GM11168 (cell line): ENCODE data around the gene LIM2.
"Not testable (repeated sequence)": the region's sequence is repeated elsewhere in the genome, so short reads cannot be mapped to it uniquely, and the experiment has no call there.

ENCODE experiments used
- in situ Hi-C: fragments of 300-500 bp; cut with MboI; formaldehyde crosslinking; loops from one replicate; pipeline ENCODE4 v1.12.0; 2022; ENCODE audit warnings: low sequenced_read_pairs; ENCODE audit not compliant: unreplicated experiment

The LIM2 gene, protein sequence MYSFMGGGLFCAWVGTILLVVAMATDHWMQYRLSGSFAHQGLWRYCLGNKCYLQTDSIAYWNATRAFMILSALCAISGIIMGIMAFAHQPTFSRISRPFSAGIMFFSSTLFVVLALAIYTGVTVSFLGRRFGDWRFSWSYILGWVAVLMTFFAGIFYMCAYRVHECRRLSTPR

DNA sequence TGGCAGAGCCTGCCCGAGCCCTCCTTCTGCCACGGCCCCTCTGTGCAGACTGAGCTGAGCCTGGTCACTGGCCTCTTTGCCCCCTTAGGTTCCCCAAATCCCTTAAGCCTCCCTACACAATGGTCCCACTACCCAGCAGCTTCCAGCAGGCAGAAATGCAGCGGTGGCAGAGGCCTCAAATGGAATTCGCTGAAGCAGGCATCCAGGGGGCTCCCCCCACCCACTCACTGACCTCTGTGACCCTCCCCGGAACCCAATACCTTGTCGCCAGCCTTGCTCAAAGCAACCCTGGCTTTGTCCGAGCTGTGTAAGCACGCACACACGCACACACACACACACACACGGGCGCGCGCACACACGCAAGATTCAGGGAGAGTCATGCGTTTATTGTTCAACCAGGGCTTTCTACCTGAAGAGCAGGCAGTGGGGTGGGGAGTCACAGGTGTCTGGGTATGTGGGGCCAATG lies at the start of gene LIM2:
Gene LIM2, minus strand, starts transcription at position 51 of the 466 bp plus-strand sequence. CDS start 531 bp downstream, outside the sequence.
- in situ Hi-C loops, result no loop called here

GRCh38 chr19:51434456-51434855 lies 46.7 kb upstream of the LIM2 start:
- in situ Hi-C loops, result no loop called here

- in situ Hi-C loops, result no loop called here
These were observed 45.3 kb upstream of the LIM2 start for GRCh38 chr19:51433043-51433442.

- in situ Hi-C loops, result no loop called here
These were observed 43.4 kb upstream of the LIM2 start for GRCh38 chr19:51431124-51431523.

GRCh38 chr19:51430221-51430620 lies 42.4 kb upstream of the LIM2 start:
- in situ Hi-C loops, result no loop called here

DNA sequence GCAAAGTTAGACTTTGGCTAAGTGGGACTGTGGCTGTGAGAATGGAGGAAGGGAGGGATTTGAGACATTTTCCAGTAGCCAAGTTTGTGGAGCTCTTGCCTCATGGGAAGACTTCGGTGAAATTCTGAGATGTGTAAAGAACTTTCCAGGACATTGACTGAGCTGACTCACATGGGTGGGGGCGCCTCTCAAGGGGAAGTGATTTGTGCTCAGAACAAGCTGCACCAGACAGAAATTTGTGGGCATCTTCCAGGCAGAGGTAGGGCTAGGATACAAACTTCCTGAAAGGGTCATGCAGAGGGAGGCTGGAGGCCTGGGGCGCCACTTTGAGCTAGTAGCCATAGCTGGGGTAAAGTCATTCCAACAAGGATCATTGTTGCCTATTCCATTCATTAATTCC lies 39.4 kb upstream of the LIM2 start:
- in situ Hi-C loops, result no loop called here

- in situ Hi-C loops, result no loop called here
These were observed 34.3 kb upstream of the LIM2 start for GRCh38 chr19:51422053-51422448.

- in situ Hi-C loops, result no loop called here
These were observed 33.7 kb upstream of the LIM2 start for GRCh38 chr19:51421229-51422052.

- in situ Hi-C loops, result not testable (repeated sequence)
These were observed 32.7 kb upstream of the LIM2 start for GRCh38 chr19:51420511-51420910.

- in situ Hi-C loops, result no loop called here
These were observed 30.9 kb upstream of the LIM2 start for GRCh38 chr19:51418707-51419106.

GRCh38 chr19:51417810-51418157 lies 30.0 kb upstream of the LIM2 start:
- in situ Hi-C loops, result no loop called here

DNA sequence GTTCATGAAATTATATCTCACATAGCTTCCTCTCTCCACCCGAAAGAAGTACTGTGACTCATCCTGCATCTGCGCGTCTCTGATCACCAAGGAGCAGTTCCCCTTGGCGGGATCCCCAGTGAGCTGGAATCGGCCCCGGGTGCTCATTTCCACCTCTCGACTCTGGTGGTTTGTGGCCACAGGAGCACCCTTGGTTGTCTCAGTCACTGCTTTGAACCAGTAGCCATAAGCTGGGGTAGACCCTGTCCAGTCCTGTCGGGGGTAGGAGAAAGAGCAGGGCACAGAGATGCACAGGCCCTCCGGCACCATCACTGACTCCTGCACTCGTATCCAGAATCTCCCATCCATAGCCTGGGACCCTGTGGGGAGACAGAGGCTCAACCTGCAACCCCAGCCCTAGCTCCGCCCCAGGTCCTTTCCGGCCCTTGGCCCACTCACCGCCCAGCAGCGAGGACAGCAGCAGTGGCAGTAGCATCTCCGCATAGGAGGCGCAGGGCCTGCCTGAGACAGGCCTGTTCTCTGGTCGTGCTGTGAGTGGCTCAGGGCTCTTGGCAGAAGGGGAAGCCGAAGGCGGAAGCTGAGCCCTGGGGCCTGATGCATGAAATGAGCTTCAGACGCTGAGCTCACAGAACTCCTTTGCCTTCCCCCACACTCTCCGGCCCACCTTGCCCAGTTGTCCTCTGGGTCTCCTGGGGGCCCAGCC lies 29.5 kb upstream of the LIM2 start, which contains the start of gene SIGLEC10:
Gene SIGLEC10, minus strand, starts transcription at position 536 of the 703 bp plus-strand sequence. Its CDS starts 61 bp downstream, at position 475.
- in situ Hi-C loops, result no loop called here

DNA sequence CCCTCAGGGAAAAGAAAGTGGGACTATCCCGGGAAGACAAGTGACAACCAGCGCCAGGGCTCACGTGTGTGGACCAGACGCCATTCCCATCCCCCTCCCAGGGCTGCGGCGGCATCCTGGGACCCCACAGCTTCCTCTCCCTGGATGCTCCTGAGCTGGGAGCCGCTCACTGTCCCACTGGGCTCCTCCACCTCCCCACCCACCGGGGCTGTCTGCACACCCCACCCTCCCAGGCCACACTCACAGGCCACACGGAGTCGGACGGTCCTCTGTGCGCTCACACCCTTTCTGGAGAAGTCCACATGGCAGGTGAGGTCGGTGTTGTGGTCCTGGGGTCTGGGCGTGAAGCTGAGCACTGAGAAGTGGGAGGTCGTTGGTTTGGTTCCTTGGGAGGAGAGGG lies 28.6 kb upstream of the LIM2 start:
- in situ Hi-C loops, result not testable (repeated sequence)

- in situ Hi-C loops, result no loop called here
These were observed 27.4 kb upstream of the LIM2 start for GRCh38 chr19:51415187-51415586.

- in situ Hi-C loops, result no loop called here
These were observed 23.4 kb upstream of the LIM2 start for GRCh38 chr19:51410950-51411748.

DNA sequence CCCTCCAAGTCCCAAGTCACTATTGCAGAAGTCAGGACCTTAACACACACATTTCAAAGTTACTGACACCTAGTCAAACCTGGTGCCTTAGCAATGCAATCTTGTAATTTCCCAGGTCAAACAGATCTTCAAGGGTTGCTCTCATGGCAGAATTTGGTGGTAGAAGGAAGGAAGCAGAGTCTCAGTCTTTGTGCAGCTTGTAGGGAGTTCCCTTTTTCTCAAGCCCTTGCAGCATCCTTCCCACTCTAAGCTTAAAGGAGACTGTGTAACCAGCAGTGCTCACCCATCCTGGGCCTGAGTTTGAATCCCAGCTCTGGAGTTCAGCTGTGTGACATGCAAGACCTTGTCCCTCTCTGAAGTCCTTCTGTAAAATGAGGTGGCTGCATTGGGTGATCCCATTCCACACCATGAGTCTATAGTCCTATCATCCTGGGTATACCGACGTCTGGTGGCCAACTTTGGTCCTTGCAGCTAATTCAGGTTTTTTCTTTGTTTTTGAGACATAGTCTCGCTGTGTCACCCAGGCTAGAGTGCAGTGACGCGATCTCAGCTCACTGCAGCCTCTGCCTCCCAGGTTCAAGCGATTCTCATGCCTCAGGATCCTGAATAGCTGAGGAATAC lies 19.8 kb upstream of the LIM2 start:
- in situ Hi-C loops, result no loop called here

DNA sequence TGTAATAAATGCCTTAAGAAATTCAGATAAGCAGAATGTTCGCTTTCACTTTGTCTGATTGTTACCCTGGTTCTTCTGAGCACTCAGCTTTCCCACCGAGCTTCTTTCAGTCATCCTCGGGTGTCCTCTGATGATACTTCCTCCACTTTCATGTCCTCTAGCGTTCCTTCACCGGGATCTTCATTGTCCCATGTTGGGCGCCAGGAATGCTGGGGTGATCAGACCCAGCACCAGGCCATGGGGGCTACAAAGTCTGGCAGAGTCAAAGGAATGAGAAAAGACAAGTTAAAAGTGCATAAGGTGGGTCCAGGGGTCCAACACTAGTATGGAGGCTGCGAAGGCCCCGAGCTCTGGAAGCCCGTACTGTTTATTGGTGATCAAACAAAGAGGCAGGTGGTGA lies 14.3 kb upstream of the LIM2 start:
- in situ Hi-C loops, result no loop called here

DNA sequence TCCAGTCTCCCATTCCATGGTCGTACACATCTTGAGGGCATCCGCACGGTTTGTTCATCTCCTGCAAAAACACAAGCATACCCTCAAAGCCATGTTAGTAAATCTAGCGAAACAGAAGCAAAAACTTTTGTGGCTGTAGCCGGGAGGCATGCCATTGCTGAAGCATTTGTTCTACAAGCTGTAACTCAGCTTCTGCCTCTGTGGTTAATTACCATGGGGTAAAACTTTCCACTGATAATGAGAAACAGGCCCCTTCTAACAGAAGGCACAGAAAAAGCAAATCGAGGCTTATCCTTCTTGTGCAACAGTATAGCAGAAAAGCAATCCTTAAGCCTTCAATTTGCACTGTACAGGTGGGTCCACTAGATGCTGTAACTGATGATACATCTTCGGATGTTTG lies 12.2 kb upstream of the LIM2 start:
- in situ Hi-C loops, result not testable (repeated sequence)

- in situ Hi-C loops, result no loop called here
These were observed 11.5 kb upstream of the LIM2 start for GRCh38 chr19:51399231-51399630.
